ENCODE measurements around the gene DIP2C.

The DIP2C gene

GRCh38 chr10:247480-247879 lies 442.0 kb downstream of the DIP2C start:
- Histone ChIP-seq H3K4me2 (ENCODE audit: insufficient read depth, low read length) (no peak overlapping the region), H3K4me3 (ENCODE audit: low read depth in 1 of 2, low read length in 2 of 2) (no peak overlapping the region), H3K27me3 (ENCODE audit: insufficient read depth, low read length, poor library complexity) (no peaks in the 10 kb centered on the region), H3K9ac (ENCODE audit: low read depth, low read length) (no peak overlapping the region), H3K4me1 (ENCODE audit: insufficient read depth, low read length) (no peaks in the 10 kb centered on the region), H3K27ac (ENCODE audit: low read length) (no peak overlapping the region), H3K36me3 (ENCODE audit: insufficient read depth, low read length) (peaks cover 75% of the 10 kb centered on the region), H3K9me3 (ENCODE audit: insufficient read depth, low read length, severe bottlenecking) (no peaks in the 10 kb centered on the region), H3K79me2 (ENCODE audit: insufficient read depth, low read length) (no peaks in the 10 kb centered on the region), H4K20me1 (ENCODE audit: insufficient read depth, low read length) (no peaks in the 10 kb centered on the region), H2AFZ (ENCODE audit: low read depth, low read length) (no peak overlapping the region)
- TF ChIP-seq CTCF (IDR thresholded peaks at IDR 0.05; ENCODE audit: borderline replicate concordance, extremely low read depth, low read length, poor library complexity, severe bottlenecking) (no peak), EZH2 (IDR thresholded peaks at IDR 0.05; ENCODE audit: borderline replicate concordance, low read depth, low read length, severe bottlenecking) (no peak)
- ATAC-seq (ENCODE audit: insufficient read depth, low read depth) (no peak), DNase-seq (no peak)

- H3K79me2 ChIP-seq (ENCODE audit: insufficient read depth, low read length): no peaks in the 10 kb centered on the region
- H3K27ac ChIP-seq (ENCODE audit: low read length): no peak overlapping the region
- TF ChIP-seq CTCF (IDR thresholded peaks at IDR 0.05; ENCODE audit: borderline replicate concordance, extremely low read depth, low read length, poor library complexity, severe bottlenecking): no peak
- TF ChIP-seq EZH2 (IDR thresholded peaks at IDR 0.05; ENCODE audit: borderline replicate concordance, low read depth, low read length, severe bottlenecking): no peak
- no peaks in the 10 kb centered on the region for H3K4me1 ChIP-seq (ENCODE audit: insufficient read depth, low read length)
- H3K27me3 ChIP-seq (ENCODE audit: insufficient read depth, low read length, poor library complexity): no peaks in the 10 kb centered on the region
- H3K4me3 ChIP-seq (ENCODE audit: low read depth in 1 of 2, low read length in 2 of 2): no peak overlapping the region
- ATAC-seq (ENCODE audit: insufficient read depth, low read depth): no peak
- H3K9me3 ChIP-seq (ENCODE audit: insufficient read depth, low read length, severe bottlenecking): no peaks in the 10 kb centered on the region
- H2AFZ ChIP-seq (ENCODE audit: low read depth, low read length): no peak overlapping the region
- H3K9ac ChIP-seq (ENCODE audit: low read depth, low read length): no peak overlapping the region
- H3K4me2 ChIP-seq (ENCODE audit: insufficient read depth, low read length): no peak overlapping the region
- DNase-seq: no peak
- H4K20me1 ChIP-seq (ENCODE audit: insufficient read depth, low read length): no peaks in the 10 kb centered on the region
- peaks cover 75% of the 10 kb centered on the region for H3K36me3 ChIP-seq (ENCODE audit: insufficient read depth, low read length)
Measured at GRCh38 chr10:246431-246830, 443.0 kb downstream of the DIP2C start.

GRCh38 chr10:244227-244626 lies 445.2 kb downstream of the DIP2C start:
- H3K4me3 ChIP-seq (ENCODE audit: low read depth in 1 of 2, low read length in 2 of 2): no peak overlapping the region
- H3K4me1 ChIP-seq (ENCODE audit: insufficient read depth, low read length): no peaks in the 10 kb centered on the region
- no peaks in the 10 kb centered on the region for H4K20me1 ChIP-seq (ENCODE audit: insufficient read depth, low read length)
- no peak overlapping the region for H3K4me2 ChIP-seq (ENCODE audit: insufficient read depth, low read length)
- peaks cover 75% of the 10 kb centered on the region for H3K36me3 ChIP-seq (ENCODE audit: insufficient read depth, low read length)
- H2AFZ ChIP-seq (ENCODE audit: low read depth, low read length): no peak overlapping the region
- H3K9ac ChIP-seq (ENCODE audit: low read depth, low read length): no peak overlapping the region
- TF ChIP-seq EZH2 (IDR thresholded peaks at IDR 0.05; ENCODE audit: borderline replicate concordance, low read depth, low read length, severe bottlenecking): no peak
- no peak for TF ChIP-seq CTCF (IDR thresholded peaks at IDR 0.05; ENCODE audit: borderline replicate concordance, extremely low read depth, low read length, poor library complexity, severe bottlenecking)
- no peak overlapping the region for H3K27ac ChIP-seq (ENCODE audit: low read length)
- no peaks in the 10 kb centered on the region for H3K9me3 ChIP-seq (ENCODE audit: insufficient read depth, low read length, severe bottlenecking)
- DNase-seq (no peak), ATAC-seq (ENCODE audit: insufficient read depth, low read depth) (no peak)
- H3K27me3 ChIP-seq (ENCODE audit: insufficient read depth, low read length, poor library complexity): no peaks in the 10 kb centered on the region
- H3K79me2 ChIP-seq (ENCODE audit: insufficient read depth, low read length): no peaks in the 10 kb centered on the region

Data from DND-41 (cell line).